Measurements from ENCODE around the gene G2E3. TPM values are rescaled to one million over a fixed set of nuclear protein-coding genes. Genes with fewer than 3 reads are reported as not detected.

The G2E3 gene
- total and polyA plus RNA-seq, 2 of the 13 experiments (the other 11 are each of a cell fraction or from before 2014, with no cell fraction given): 22.8 to 63.0 TPM

GRCh38 chr14:30569216-30569902 is 10.4 kb downstream of the G2E3 start (continued):
- no peak for TF ChIP-seq HNF4G (IDR thresholded peaks at IDR 0.05; ENCODE audit: borderline replicate concordance, low read depth, low read length)
- no peak for TF ChIP-seq HNF4G (CRISPR knock-in tag; IDR thresholded peaks at IDR 0.05; ENCODE audit: borderline replicate concordance, low read depth)
- TF ChIP-seq NFE2L2 (IDR thresholded peaks at IDR 0.05; ENCODE audit: low read length): no peak
- TF ChIP-seq TGIF2 (CRISPR knock-in tag; IDR thresholded peaks at IDR 0.05): no peak
- no peak for TF ChIP-seq ZKSCAN5 (CRISPR knock-in tag; IDR thresholded peaks at IDR 0.05)
- 0 out of 2 replicates have a peak, but pooled peaks have one; percentile 25 for TF ChIP-seq GATAD1 (CRISPR knock-in tag; IDR thresholded peaks at IDR 0.05)
- no peak for TF ChIP-seq STAG1 (CRISPR knock-in tag; IDR thresholded peaks at IDR 0.05)

GRCh38 chr14:30569903-30570226 is 10.9 kb downstream of the G2E3 start:
- FAIRE-seq: no peak
- no peak for DNase-seq (ENCODE audit: low spot score)
- 63% methylated on average over 1 of the region's 1 CpG for WGBS (ENCODE audit: low lambda C conversion rate)
- in situ Hi-C loops (cut with HindIII; ENCODE audit: extremely low pct_ligation_motif_present, low pct_unique_long_range_greater_than_20kb) (no loop called here), intact Hi-C loops (cut with micrococcal nuclease; ENCODE audit: unreplicated experiment) (loop anchor here (5.0 kb wide), 1 partner anchor 1507 kb away; the partner anchor contains the start of gene ARHGAP5)
- no peaks in the 10 kb centered on the region for H3K27me3 ChIP-seq (ENCODE audit: control insufficient read depth in 1 of 2, insufficient read depth in 2 of 2, low read length in 2 of 2)
- no peak overlapping the region for H2AFZ ChIP-seq (ENCODE audit: low read length)
- H4K20me1 ChIP-seq (ENCODE audit: insufficient read depth, low read length): peaks cover 23% of the 10 kb centered on the region
- ChIA-PET POLR2A (no interaction called here), CTCF (ENCODE audit: low intra/inter-chr PET ratio, low total read pairs) (no interaction called here)
- peaks cover 99% of the 10 kb centered on the region for H3K79me2 ChIP-seq (ENCODE audit: insufficient read depth, low read length)
- peak overlapping the region; percentile 0 for H3K27ac ChIP-seq (ENCODE audit: extremely low read length, insufficient read depth, low read length)
- no peak for ATAC-seq
- 0 out of 2 replicates have a peak overlapping the region, but pooled peaks have one; percentile 2 for H3K4me2 ChIP-seq (ENCODE audit: low read depth, low read length)
- TF ChIP-seq CEBPG (CRISPR knock-in tag; IDR thresholded peaks at IDR 0.05): 0 out of 2 replicates have a peak, but pooled peaks have one; percentile 11
- 0 out of 2 replicates have a peak, but pooled peaks have one; percentile 37 for TF ChIP-seq RFXANK (CRISPR knock-in tag; IDR thresholded peaks at IDR 0.05)
- no peak for TF ChIP-seq REXO4 (CRISPR knock-in tag; IDR thresholded peaks at IDR 0.05; ENCODE audit: borderline replicate concordance)
- peak; percentile 19; the same call in 1 of the 2 replicates for TF ChIP-seq SAP130 (CRISPR knock-in tag; IDR thresholded peaks at IDR 0.05; ENCODE audit: low read depth)
- TF ChIP-seq FOXA3 (CRISPR knock-in tag; IDR thresholded peaks at IDR 0.05): 0 out of 2 replicates have a peak, but pooled peaks have one; percentile 33
- peak; percentile 7; the same call in 1 of the 2 replicates for TF ChIP-seq KMT2B (CRISPR knock-in tag; IDR thresholded peaks at IDR 0.05)
- TF ChIP-seq SOX6 (IDR thresholded peaks at IDR 0.05): no peak
- TF ChIP-seq SOX6 (CRISPR knock-in tag; IDR thresholded peaks at IDR 0.05): peak; percentile 5; the same call in 1 of the 2 replicates
- no peak for TF ChIP-seq FOXP1 (IDR thresholded peaks at IDR 0.05)
- TF ChIP-seq FOXP1 (CRISPR knock-in tag; IDR thresholded peaks at IDR 0.05): 0 out of 2 replicates have a peak, but pooled peaks have one; percentile 27
- no peak for TF ChIP-seq ZNF20 (CRISPR knock-in tag; IDR thresholded peaks at IDR 0.05)
- 0 out of 2 replicates have a peak, but pooled peaks have one; percentile 26 for TF ChIP-seq ZNF772 (CRISPR knock-in tag; IDR thresholded peaks at IDR 0.05)
- no peak for TF ChIP-seq FOXO1 (CRISPR knock-in tag; IDR thresholded peaks at IDR 0.05)
- 0 out of 2 replicates have a peak, but pooled peaks have one; percentile 8 for TF ChIP-seq SMAD9 (CRISPR knock-in tag; IDR thresholded peaks at IDR 0.05)
- 0 out of 2 replicates have a peak, but pooled peaks have one; percentile 85 for TF ChIP-seq SP140L (CRISPR knock-in tag; IDR thresholded peaks at IDR 0.05; ENCODE audit: borderline replicate concordance)
- 0 out of 2 replicates have a peak, but pooled peaks have one; percentile 15 for TF ChIP-seq CC2D1A (CRISPR knock-in tag; IDR thresholded peaks at IDR 0.05)
- 0 out of 5 replicates have a peak, but pooled peaks cover 0 to 5% of the 10 kb centered on the region in 2 experiments for H3K36me3 ChIP-seq (replicated peaks in 1 of 2; ENCODE audit: control insufficient read depth in 1 of 2, insufficient read depth in 2 of 2, low read length in 2 of 2)
- H3K9ac ChIP-seq (ENCODE audit: insufficient read depth, low read depth, low read length): no peak overlapping the region
- H3K4me3 ChIP-seq (replicated peaks in 1 of 3; ENCODE audit: insufficient read depth in 1 of 3, low read depth in 2 of 3, low read length in 3 of 3): no peak overlapping the region
- no TSS peak for BruUV-seq (replicated peaks)
- no peaks in the 10 kb centered on the region for H3K9me3 ChIP-seq (ENCODE audit: low read length)
- peaks cover 42% of the 10 kb centered on the region for H3K4me1 ChIP-seq (ENCODE audit: insufficient read depth, low read length)
